HepG2 (cell line): ENCODE data around the gene DNMT3A. TPM values are rescaled to one million over a fixed set of nuclear protein-coding genes. Genes with fewer than 3 reads are reported as not detected.

ENCODE experiments used
- ATAC-seq: fragments of 200-7000 bp; cut with Tn5 transposase; 3 replicates; pipeline ENCODE4 v1.9.1; 2020; ENCODE audit warnings: mild to moderate bottlenecking, moderate library complexity
- BruUV-seq: library from RNA; stranded (reverse); fragments of 400-500 nt; replicated peaks from 2 replicates; lab custom pipeline; 2021; lab: Mats Ljungman, UMichigan
- CTCF ChIA-PET: fragments of 300-600 bp; formaldehyde crosslinking; extraction: SDS; loops from one replicate; lab custom pipeline; 2021; ENCODE audit warnings: low total read pairs, inconsistent platforms, low intra/inter-chr PET ratio; lab: Yijun Ruan, JAX
- POLR2A ChIA-PET: fragments of 350-600 bp; sonication (Branson Sonifier 250); formaldehyde crosslinking; loops from one replicate; lab custom pipeline; 2020; ENCODE audit warnings: antibody characterized with exemption, inconsistent platforms; lab: Yijun Ruan, JAX
- DNase-seq: peaks from one replicate; pipeline ENCODE4 v3.0.0-alpha.2; 2015; ENCODE audit warnings: low spot score
- FAIRE-seq: peaks from 3 replicates; lab custom pipeline; 2011; peaks lifted over from hg19 to GRCh38; lab: Jason Lieb, UNC
- H2AFZ ChIP-seq: one replicate; pipeline ENCODE4 v1.6.1; 2011; ENCODE audit warnings: low read length, inconsistent platforms
- H3K27ac ChIP-seq: fragments of 300-600 bp; 3 replicates; pipeline ENCODE4 v1.8.0; 2011; ENCODE audit warnings: mixed run types, mild to moderate bottlenecking, mixed read lengths, low read length, inconsistent platforms; ENCODE audit not compliant: insufficient read depth; ENCODE audit errors: extremely low read length
- H3K27me3 ChIP-seq, 2 experiments: fragments of 200-600 bp in 1 of 2; 2 replicates in 1 of 2; 3 replicates in 1 of 2; pipeline versions ENCODE4 v1.6.0 to v1.8.0; 2011; ENCODE audit warnings: low read length in 2 of 2, mild to moderate bottlenecking in 2 of 2, moderate library complexity in 2 of 2, inconsistent platforms in 1 of 2; ENCODE audit not compliant: insufficient read depth in 2 of 2, control insufficient read depth in 1 of 2
- H3K36me3 ChIP-seq, 2 experiments: fragments of 200-600 bp in 1 of 2; replicated peaks in 1 of 2; 2 replicates in 1 of 2; 3 replicates in 1 of 2; pipeline versions ENCODE4 v1.5.1 to v1.8.0; 2011; ENCODE audit warnings: low read length in 2 of 2, inconsistent platforms in 1 of 2; ENCODE audit not compliant: insufficient read depth in 2 of 2, control insufficient read depth in 1 of 2
- H3K4me1 ChIP-seq: 2 replicates; pipeline ENCODE4 v1.5.1; 2012; ENCODE audit warnings: low read length, inconsistent platforms; ENCODE audit not compliant: insufficient read depth
- H3K4me2 ChIP-seq: 2 replicates; pipeline ENCODE4 v1.6.0; 2011; ENCODE audit warnings: low read depth, low read length, inconsistent platforms
- H3K4me3 ChIP-seq, 3 experiments: fragments of 200-600 bp in 1 of 3; sonication (generic), shearing (Covaris generic) in 1 of 3; replicated peaks in 1 of 3; 2 replicates each; pipeline ENCODE4 v1.5.1; 2011 to 2016; ENCODE audit warnings: low read length in 3 of 3, inconsistent platforms in 2 of 3, low read depth in 2 of 3, mild to moderate bottlenecking in 2 of 3, control low read depth in 1 of 3, mixed read lengths in 1 of 3; ENCODE audit not compliant: insufficient read depth in 1 of 3
- H3K79me2 ChIP-seq: one replicate; pipeline ENCODE4 v1.6.1; 2011; ENCODE audit warnings: low read length, inconsistent platforms; ENCODE audit not compliant: insufficient read depth
- H3K9ac ChIP-seq: 2 replicates; pipeline ENCODE4 v1.6.0; 2011; ENCODE audit warnings: mild to moderate bottlenecking, low read depth, low read length, inconsistent platforms; ENCODE audit not compliant: insufficient read depth
- H3K9me3 ChIP-seq: 2 replicates; pipeline ENCODE4 v1.5.1; 2012; ENCODE audit warnings: mild to moderate bottlenecking, low read length
- H4K20me1 ChIP-seq: 2 replicates; pipeline ENCODE4 v1.6.0; 2011; ENCODE audit warnings: inconsistent platforms, mild to moderate bottlenecking, low read length, moderate library complexity; ENCODE audit not compliant: insufficient read depth
- DMAP1 ChIP-seq: IDR thresholded peaks from 2 replicates; pipeline ENCODE4 v1.6.1; 2016
- EZH2 ChIP-seq: conservative IDR thresholded peaks from 2 replicates; pipeline ENCODE4 v1.6.1; 2012; ENCODE audit warnings: mild to moderate bottlenecking, low read depth, low read length, moderate library complexity
- GLI4 ChIP-seq: sonication (generic); formaldehyde crosslinking; IDR thresholded peaks from 2 replicates; pipeline ENCODE4 v1.5.1; 2020; ENCODE audit warnings: missing genetic modification reagents, mild to moderate bottlenecking, moderate library complexity, borderline replicate concordance
- HMGA1 ChIP-seq: sonication (generic); formaldehyde crosslinking; conservative IDR thresholded peaks from 2 replicates; pipeline ENCODE4 v1.4.0; 2020; ENCODE audit warnings: missing genetic modification reagents
- HOXA3 ChIP-seq: sonication (generic); formaldehyde crosslinking; IDR thresholded peaks from 2 replicates; pipeline ENCODE4 v1.5.0; 2020; ENCODE audit warnings: missing genetic modification reagents
- KDM4B ChIP-seq: sonication (generic); formaldehyde crosslinking; IDR thresholded peaks from 2 replicates; pipeline ENCODE4 v1.4.0; 2020; ENCODE audit warnings: missing genetic modification reagents
- RCOR2 ChIP-seq: IDR thresholded peaks from 2 replicates; pipeline ENCODE4 v1.6.1; 2016; ENCODE audit warnings: missing biosample characterization, missing genetic modification reagents
- RFXANK ChIP-seq: IDR thresholded peaks from 2 replicates; pipeline ENCODE4 v1.6.1; 2016
- SIN3B ChIP-seq: fragments of 150-350 bp; IDR thresholded peaks from 2 replicates; pipeline ENCODE4 v1.6.1; 2014; ENCODE audit warnings: low read length
- SNRNP70 ChIP-seq: fragments of 200-400 bp; formaldehyde crosslinking; IDR thresholded peaks from 2 replicates; pipeline ENCODE4 v1.6.1; 2017; ENCODE audit warnings: mild to moderate bottlenecking, low read depth, low read length, moderate library complexity
- SP140L ChIP-seq: sonication (generic); formaldehyde crosslinking; IDR thresholded peaks from 2 replicates; pipeline ENCODE4 v1.4.0; 2020; ENCODE audit warnings: missing genetic modification reagents, borderline replicate concordance
- ZBTB7A ChIP-seq: sonication (generic); formaldehyde crosslinking; IDR thresholded peaks from 2 replicates; pipeline ENCODE4 v1.8.0; 2022; ENCODE audit warnings: mild to moderate bottlenecking, missing genetic modification reagents
- ZBTB8A ChIP-seq: sonication (generic); formaldehyde crosslinking; IDR thresholded peaks from 2 replicates; pipeline ENCODE4 v1.4.0; 2020; ENCODE audit warnings: mild to moderate bottlenecking, low read depth, missing genetic modification reagents, borderline replicate concordance
- ZNF224 ChIP-seq: sonication (generic); formaldehyde crosslinking; IDR thresholded peaks from 2 replicates; pipeline ENCODE4 v1.5.0; 2020; ENCODE audit warnings: mild to moderate bottlenecking, missing genetic modification reagents
- ZNF558 ChIP-seq: sonication (generic); formaldehyde crosslinking; IDR thresholded peaks from 2 replicates; pipeline ENCODE4 v1.9.0; 2022; ENCODE audit warnings: mild to moderate bottlenecking, missing genetic modification reagents, borderline replicate concordance
- ZNF562 ChIP-seq: sonication (generic); formaldehyde crosslinking; IDR thresholded peaks from 2 replicates; pipeline ENCODE4 v1.8.0; 2022; ENCODE audit warnings: missing genetic modification reagents, borderline replicate concordance
- WGBS: methylation state at CpG from one replicate; pipeline ENCODE4 v1.1.6; 2017; ENCODE audit warnings: low lambda C conversion rate; 5-methylcytosine and 5-hydroxymethylcytosine counted together
- in situ Hi-C: cut with HindIII; loops from 2 replicates; pipeline ENCODE4 v1.10.0; 2017; ENCODE audit warnings: low pct_unique_long_range_greater_than_20kb; ENCODE audit not compliant: extremely low pct_ligation_motif_present
- intact Hi-C: fragments of 100-400 bp; cut with micrococcal nuclease; formaldehyde crosslinking; loops from one replicate; pipeline ENCODE4 v1.10.0; 2022; ENCODE audit not compliant: unreplicated experiment
- polyA plus RNA-seq, 8 experiments: library from polyadenylated mRNA; depleted of rRNA in 3 of 8; stranded (reverse) in 7 of 8; unstranded in 1 of 8; fragments of >200 nt; fragmentation: Illumina TruSeq in 4 of 8; extraction: Trizol in 4 of 8; gene quantifications; 2 replicates each; pipeline versions ENCODE4 v1.2.1 to v1.2.3, GENCODE V29; 2011 to 2016; ENCODE audit warnings: low read depth in 4 of 8, missing spikeins in 1 of 8, mixed read lengths in 1 of 8; ENCODE audit not compliant: insufficient read depth in 1 of 8
- total RNA-seq, 5 experiments: library from RNA; depleted of rRNA; stranded (reverse); fragments of >200 nt; fragmentation: Illumina TruSeq; extraction: Trizol; gene quantifications; 2 replicates each; pipeline ENCODE4 v1.2.3, GENCODE V29; 2016; ENCODE audit warnings: low read depth in 1 of 5
- TF ChIP-seq, protein P1 (sequence below): fragments of 450-650 bp; IDR thresholded peaks from 2 replicates; pipeline ENCODE4 v1.6.1; 2017; ENCODE audit warnings: mild to moderate bottlenecking
- TF ChIP-seq, protein P2 (sequence below): sonication (generic); formaldehyde crosslinking; IDR thresholded peaks from 2 replicates; pipeline ENCODE4 v1.8.0; 2022; ENCODE audit warnings: mild to moderate bottlenecking, missing genetic modification reagents, borderline replicate concordance

Gene DNMT3A
- total and polyA plus RNA-seq, 2 of the 13 experiments (the other 11 are each of a cell fraction or from before 2014, with no cell fraction given), result 14.7 to 29.1 TPM

DNA sequence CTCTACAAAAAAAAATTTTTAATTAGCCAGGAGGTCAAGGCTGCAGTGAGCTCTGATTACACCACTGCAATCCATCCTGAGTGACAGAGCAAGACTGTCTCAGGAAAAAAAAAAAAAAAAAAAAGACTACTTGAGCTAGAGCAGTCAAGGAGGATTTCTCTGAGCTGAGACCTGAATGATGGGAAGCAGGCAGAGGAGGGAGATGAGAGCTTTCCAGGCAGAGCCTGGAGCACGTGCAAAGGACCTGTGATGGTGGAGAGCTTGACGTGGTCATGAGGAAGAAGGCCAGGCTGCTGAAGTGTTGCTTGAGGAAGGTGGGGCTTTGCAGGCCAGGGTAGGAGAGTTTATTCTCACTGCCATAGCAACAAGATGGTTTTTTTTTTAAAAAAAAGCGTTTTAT lies 121.4 kb downstream of the DNMT3A start:
- in situ Hi-C loops, result no loop called here

DNA sequence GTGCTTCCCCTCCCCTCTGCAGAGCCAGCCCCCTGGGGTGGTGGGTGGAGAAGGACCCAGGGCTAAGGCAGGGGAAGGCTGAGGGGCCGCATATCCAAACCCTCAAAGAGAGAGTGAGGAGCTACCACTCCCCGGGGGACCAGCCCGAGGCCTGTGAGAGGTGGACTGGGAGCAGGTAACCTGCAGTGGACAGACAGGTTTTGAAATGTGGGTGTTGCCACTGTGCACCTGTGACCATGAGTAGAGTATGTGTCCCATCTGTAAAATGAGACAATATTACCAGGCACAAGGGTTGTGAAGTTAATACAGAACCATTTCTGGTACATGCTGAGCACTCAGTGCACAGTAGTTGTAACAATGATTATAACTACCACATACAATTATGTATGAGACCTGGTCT lies 122.1 kb downstream of the DNMT3A start:
- in situ Hi-C loops, result no loop called here
- Histone ChIP-seq H3K4me1 (no peaks in the 10 kb centered on the region), H3K4me3 (no peak overlapping the region), H3K4me2 (no peak overlapping the region), H3K27ac (no peak overlapping the region), H4K20me1 (no peaks in the 10 kb centered on the region), H2AFZ (no peak overlapping the region), H3K36me3 (no peaks in the 10 kb centered on the region), H3K9me3 (no peaks in the 10 kb centered on the region), H3K9ac (no peak overlapping the region), H3K79me2 (no peaks in the 10 kb centered on the region), H3K27me3 (0 out of 5 replicates have a peak, but pooled peaks cover 0 to 7% of the 10 kb centered on the region in 2 experiments)
- intact Hi-C loops, result no loop called here
- TF ChIP-seq EZH2 (no peak), SP140L (CRISPR knock-in tag) (no peak), SIN3B (no peak), ZNF558 (CRISPR knock-in tag) (no peak), ZNF562 (no peak), DMAP1 (CRISPR knock-in tag) (no peak), RCOR2 (CRISPR knock-in tag) (no peak), ZNF224 (no peak), ZBTB7A (no peak), GLI4 (CRISPR knock-in tag) (no peak), HMGA1 (no peak), RFXANK (no peak), KDM4B (CRISPR knock-in tag) (no peak), SNRNP70 (no peak)
- TF ChIP-seq, protein P1, sequence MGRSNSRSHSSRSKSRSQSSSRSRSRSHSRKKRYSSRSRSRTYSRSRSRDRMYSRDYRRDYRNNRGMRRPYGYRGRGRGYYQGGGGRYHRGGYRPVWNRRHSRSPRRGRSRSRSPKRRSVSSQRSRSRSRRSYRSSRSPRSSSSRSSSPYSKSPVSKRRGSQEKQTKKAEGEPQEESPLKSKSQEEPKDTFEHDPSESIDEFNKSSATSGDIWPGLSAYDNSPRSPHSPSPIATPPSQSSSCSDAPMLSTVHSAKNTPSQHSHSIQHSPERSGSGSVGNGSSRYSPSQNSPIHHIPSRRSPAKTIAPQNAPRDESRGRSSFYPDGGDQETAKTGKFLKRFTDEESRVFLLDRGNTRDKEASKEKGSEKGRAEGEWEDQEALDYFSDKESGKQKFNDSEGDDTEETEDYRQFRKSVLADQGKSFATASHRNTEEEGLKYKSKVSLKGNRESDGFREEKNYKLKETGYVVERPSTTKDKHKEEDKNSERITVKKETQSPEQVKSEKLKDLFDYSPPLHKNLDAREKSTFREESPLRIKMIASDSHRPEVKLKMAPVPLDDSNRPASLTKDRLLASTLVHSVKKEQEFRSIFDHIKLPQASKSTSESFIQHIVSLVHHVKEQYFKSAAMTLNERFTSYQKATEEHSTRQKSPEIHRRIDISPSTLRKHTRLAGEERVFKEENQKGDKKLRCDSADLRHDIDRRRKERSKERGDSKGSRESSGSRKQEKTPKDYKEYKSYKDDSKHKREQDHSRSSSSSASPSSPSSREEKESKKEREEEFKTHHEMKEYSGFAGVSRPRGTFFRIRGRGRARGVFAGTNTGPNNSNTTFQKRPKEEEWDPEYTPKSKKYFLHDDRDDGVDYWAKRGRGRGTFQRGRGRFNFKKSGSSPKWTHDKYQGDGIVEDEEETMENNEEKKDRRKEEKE, result no peak
- CTCF ChIA-PET, result no interaction called here
- ATAC-seq, result peak; percentile 24; the same call in 2 of the 3 replicates
- no TSS peak for BruUV-seq
- WGBS, result 51% methylated on average over 3 of the region's 3 CpGs
- FAIRE-seq, result no peak
- POLR2A ChIA-PET, result no interaction called here
- no peak for DNase-seq

More for the DNA sequence above, 121.4 kb downstream of the DNMT3A start:
- no peaks in the 10 kb centered on the region for H3K9me3 ChIP-seq
- no peak overlapping the region for H2AFZ ChIP-seq
- FAIRE-seq, result no peak
- H3K9ac ChIP-seq, result no peak overlapping the region
- no peak overlapping the region for H3K27ac ChIP-seq
- intact Hi-C loops, result no loop called here
- ATAC-seq, result no peak
- H3K79me2 ChIP-seq, result no peaks in the 10 kb centered on the region
- DNase-seq, result no peak
- H4K20me1 ChIP-seq, result no peaks in the 10 kb centered on the region
- TF ChIP-seq, protein P2, sequence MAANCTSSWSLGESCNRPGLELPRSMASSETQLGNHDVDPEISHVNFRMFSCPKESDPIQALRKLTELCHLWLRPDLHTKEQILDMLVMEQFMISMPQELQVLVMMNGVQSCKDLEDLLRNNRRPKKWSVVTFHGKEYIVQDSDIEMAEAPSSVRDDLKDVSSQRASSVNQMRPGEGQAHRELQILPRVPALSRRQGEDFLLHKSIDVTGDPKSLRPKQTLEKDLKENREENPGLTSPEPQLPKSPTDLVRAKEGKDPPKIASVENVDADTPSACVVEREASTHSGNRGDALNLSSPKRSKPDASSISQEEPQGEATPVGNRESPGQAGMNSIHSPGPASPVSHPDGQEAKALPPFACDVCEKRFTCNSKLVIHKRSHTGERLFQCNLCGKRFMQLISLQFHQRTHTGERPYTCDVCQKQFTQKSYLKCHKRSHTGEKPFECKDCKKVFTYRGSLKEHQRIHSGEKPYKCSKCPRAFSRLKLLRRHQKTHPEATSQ (CRISPR knock-in tag), result no peak
- TF ChIP-seq HOXA3 (no peak), ZBTB8A (CRISPR knock-in tag) (no peak)
- TF ChIP-seq, all 625 proteins: peak for 0
- H3K27me3 ChIP-seq, result 0 out of 5 replicates have a peak, but pooled peaks cover 1 to 2% of the 10 kb centered on the region in 2 experiments
- BruUV-seq, result no TSS peak
- H3K4me2 ChIP-seq, result no peak overlapping the region
- 22% methylated on average over 3 of the region's 3 CpGs for WGBS
- H3K36me3 ChIP-seq, result no peaks in the 10 kb centered on the region
- H3K4me3 ChIP-seq, result no peak overlapping the region
- H3K4me1 ChIP-seq, result no peaks in the 10 kb centered on the region
- CTCF ChIA-PET, result no interaction called here
- POLR2A ChIA-PET, result no interaction called here
